ENCODE results near the gene SERGEF. TPM values are rescaled to one million over a fixed set of nuclear protein-coding genes. Genes with fewer than 3 reads are reported as not detected.

Gene SERGEF
- polyA plus RNA-seq, 3 donors = 14.3 to 33.7 (median 33.3) TPM

GRCh38 chr11:17898782-17899181, 114.1 kb downstream of the SERGEF start:
- Mint-ChIP-seq H3K36me3 (peaks cover 5 to 10% of the 10 kb centered on the region in 2 donors), H3K4me3 (no peak overlapping the region), H3K4me1 (no peaks in the 10 kb centered on the region), H3K9me3 (no peaks in the 10 kb centered on the region), H3K27ac (no peak overlapping the region), H3K27me3 (ENCODE audit: low read depth in 3 of 3) (no peaks in the 10 kb centered on the region)
- H3K4me2 ChIP-seq (replicated peaks; ENCODE audit: extremely low read depth, low read length, poor library complexity, severe bottlenecking) = no peak overlapping the region
- no peaks in the 10 kb centered on the region for H3K27me3 ChIP-seq (ENCODE audit: control insufficient read depth in 2 of 2, insufficient read depth in 2 of 2, low read length in 2 of 2)
- WGBS (ENCODE audit: insufficient coverage) = no CpG with 5 or more reads among the region's 3 CpGs
- no peak overlapping the region for H3K4me3 ChIP-seq (replicated peaks in 1 of 3; ENCODE audit: low read depth in 2 of 3, low read length in 3 of 3)
- H3K36me3 ChIP-seq (replicated peaks in 1 of 2; ENCODE audit: control insufficient read depth in 1 of 2, insufficient read depth in 2 of 2, low read length in 2 of 2) = no peaks in the 10 kb centered on the region
- no peaks in the 10 kb centered on the region for H3K79me2 ChIP-seq (ENCODE audit: insufficient read depth, low read length)
- TF ChIP-seq, protein P1, sequence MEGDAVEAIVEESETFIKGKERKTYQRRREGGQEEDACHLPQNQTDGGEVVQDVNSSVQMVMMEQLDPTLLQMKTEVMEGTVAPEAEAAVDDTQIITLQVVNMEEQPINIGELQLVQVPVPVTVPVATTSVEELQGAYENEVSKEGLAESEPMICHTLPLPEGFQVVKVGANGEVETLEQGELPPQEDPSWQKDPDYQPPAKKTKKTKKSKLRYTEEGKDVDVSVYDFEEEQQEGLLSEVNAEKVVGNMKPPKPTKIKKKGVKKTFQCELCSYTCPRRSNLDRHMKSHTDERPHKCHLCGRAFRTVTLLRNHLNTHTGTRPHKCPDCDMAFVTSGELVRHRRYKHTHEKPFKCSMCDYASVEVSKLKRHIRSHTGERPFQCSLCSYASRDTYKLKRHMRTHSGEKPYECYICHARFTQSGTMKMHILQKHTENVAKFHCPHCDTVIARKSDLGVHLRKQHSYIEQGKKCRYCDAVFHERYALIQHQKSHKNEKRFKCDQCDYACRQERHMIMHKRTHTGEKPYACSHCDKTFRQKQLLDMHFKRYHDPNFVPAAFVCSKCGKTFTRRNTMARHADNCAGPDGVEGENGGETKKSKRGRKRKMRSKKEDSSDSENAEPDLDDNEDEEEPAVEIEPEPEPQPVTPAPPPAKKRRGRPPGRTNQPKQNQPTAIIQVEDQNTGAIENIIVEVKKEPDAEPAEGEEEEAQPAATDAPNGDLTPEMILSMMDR (IDR thresholded peaks at IDR 0.05) = no peak
- no peak overlapping the region for H2AFZ ChIP-seq (ENCODE audit: insufficient read depth, low read depth, low read length, poor library complexity, severe bottlenecking)
- no peaks in the 10 kb centered on the region for H3K4me1 ChIP-seq (ENCODE audit: control insufficient read depth in 1 of 2, insufficient read depth in 2 of 2, low read length in 2 of 2)
- intact Hi-C loops (cut with micrococcal nuclease) = no loop called here
- no peak overlapping the region for H3K9ac ChIP-seq (ENCODE audit: insufficient read depth, low read length, poor library complexity, severe bottlenecking)
- H3K9me3 ChIP-seq (replicated peaks in 1 of 2; ENCODE audit: control insufficient read depth in 1 of 2, insufficient read depth in 1 of 2, low read length in 2 of 2) = no peaks in the 10 kb centered on the region
- H4K20me1 ChIP-seq (ENCODE audit: insufficient read depth, low read length) = no peaks in the 10 kb centered on the region
- H3K27ac ChIP-seq (ENCODE audit: low read depth in 1 of 2, low read length in 2 of 2) = no peak overlapping the region
- no peak for DNase-seq

- TF ChIP-seq, protein P1 (IDR thresholded peaks at IDR 0.05) = no peak
- Mint-ChIP-seq H3K4me1 (no peaks in the 10 kb centered on the region), H3K9me3 (no peaks in the 10 kb centered on the region), H3K27ac (peak overlapping the region in 1 of 7 donors; percentile 2), H3K27me3 (ENCODE audit: low read depth in 3 of 3) (no peaks in the 10 kb centered on the region), H3K36me3 (peaks cover 5 to 10% of the 10 kb centered on the region in 2 donors), H3K4me3 (no peak overlapping the region)
- H3K4me2 ChIP-seq (replicated peaks; ENCODE audit: extremely low read depth, low read length, poor library complexity, severe bottlenecking) = no peak overlapping the region
- WGBS (ENCODE audit: insufficient coverage) = no CpG with 5 or more reads among the region's 1 CpG
- H3K27me3 ChIP-seq (ENCODE audit: control insufficient read depth in 2 of 2, insufficient read depth in 2 of 2, low read length in 2 of 2) = no peaks in the 10 kb centered on the region
- no peaks in the 10 kb centered on the region for H3K79me2 ChIP-seq (ENCODE audit: insufficient read depth, low read length)
- H3K4me3 ChIP-seq (replicated peaks in 1 of 3; ENCODE audit: low read depth in 2 of 3, low read length in 3 of 3) = no peak overlapping the region
- H3K4me1 ChIP-seq (ENCODE audit: control insufficient read depth in 1 of 2, insufficient read depth in 2 of 2, low read length in 2 of 2) = no peaks in the 10 kb centered on the region
- no peaks in the 10 kb centered on the region for H3K9me3 ChIP-seq (replicated peaks in 1 of 2; ENCODE audit: control insufficient read depth in 1 of 2, insufficient read depth in 1 of 2, low read length in 2 of 2)
- H3K27ac ChIP-seq (ENCODE audit: low read depth in 1 of 2, low read length in 2 of 2) = no peak overlapping the region
- no peaks in the 10 kb centered on the region for H4K20me1 ChIP-seq (ENCODE audit: insufficient read depth, low read length)
- intact Hi-C loops (cut with micrococcal nuclease) = no loop called here
- no peaks in the 10 kb centered on the region for H3K36me3 ChIP-seq (replicated peaks in 1 of 2; ENCODE audit: control insufficient read depth in 1 of 2, insufficient read depth in 2 of 2, low read length in 2 of 2)
- no peak for DNase-seq
- H3K9ac ChIP-seq (ENCODE audit: insufficient read depth, low read length, poor library complexity, severe bottlenecking) = no peak overlapping the region
- no peak overlapping the region for H2AFZ ChIP-seq (ENCODE audit: insufficient read depth, low read depth, low read length, poor library complexity, severe bottlenecking)
Measured at GRCh38 chr11:17898071-17898470, 114.8 kb downstream of the SERGEF start.

All from CD14-positive monocyte (primary cell).